C4-2B (cell line): ENCODE data around the gene ATPAF2.

Experiments
- ZFX ChIP-seq: fragments of 450-650 bp; IDR thresholded peaks from 2 replicates; pipeline ENCODE4 v1.6.1; 2017
- TF ChIP-seq, protein P1 (sequence below): fragments of 450-650 bp; conservative IDR thresholded peaks from 2 replicates; pipeline ENCODE4 v1.5.1; 2017; ENCODE audit warnings: mild to moderate bottlenecking

DNA sequence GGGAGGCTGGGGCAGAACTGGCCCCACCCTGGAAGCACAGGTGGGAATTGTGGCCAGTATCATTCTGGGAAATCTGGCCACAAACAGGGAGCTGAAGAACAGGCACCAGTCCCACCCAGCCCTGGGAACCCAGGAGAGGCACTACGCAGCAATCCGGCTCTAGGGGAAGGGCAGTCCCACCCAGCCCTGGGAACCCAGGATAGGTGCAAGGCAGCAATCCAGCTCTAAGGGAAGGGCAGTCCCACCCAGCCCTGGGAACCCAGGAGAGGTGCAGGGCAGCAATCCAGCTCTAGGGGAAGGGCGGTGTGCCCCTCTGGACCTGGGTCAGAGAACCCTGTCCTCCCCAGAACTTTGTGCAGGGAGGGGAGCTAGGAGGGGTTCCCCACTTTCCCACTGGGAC, 59.2 kb downstream of the ATPAF2 start:
- TF ChIP-seq, protein P1, sequence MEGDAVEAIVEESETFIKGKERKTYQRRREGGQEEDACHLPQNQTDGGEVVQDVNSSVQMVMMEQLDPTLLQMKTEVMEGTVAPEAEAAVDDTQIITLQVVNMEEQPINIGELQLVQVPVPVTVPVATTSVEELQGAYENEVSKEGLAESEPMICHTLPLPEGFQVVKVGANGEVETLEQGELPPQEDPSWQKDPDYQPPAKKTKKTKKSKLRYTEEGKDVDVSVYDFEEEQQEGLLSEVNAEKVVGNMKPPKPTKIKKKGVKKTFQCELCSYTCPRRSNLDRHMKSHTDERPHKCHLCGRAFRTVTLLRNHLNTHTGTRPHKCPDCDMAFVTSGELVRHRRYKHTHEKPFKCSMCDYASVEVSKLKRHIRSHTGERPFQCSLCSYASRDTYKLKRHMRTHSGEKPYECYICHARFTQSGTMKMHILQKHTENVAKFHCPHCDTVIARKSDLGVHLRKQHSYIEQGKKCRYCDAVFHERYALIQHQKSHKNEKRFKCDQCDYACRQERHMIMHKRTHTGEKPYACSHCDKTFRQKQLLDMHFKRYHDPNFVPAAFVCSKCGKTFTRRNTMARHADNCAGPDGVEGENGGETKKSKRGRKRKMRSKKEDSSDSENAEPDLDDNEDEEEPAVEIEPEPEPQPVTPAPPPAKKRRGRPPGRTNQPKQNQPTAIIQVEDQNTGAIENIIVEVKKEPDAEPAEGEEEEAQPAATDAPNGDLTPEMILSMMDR: no peak
- no peak for TF ChIP-seq ZFX
